Measurements from ENCODE around the gene PCCA. TPM values are rescaled to one million over a fixed set of nuclear protein-coding genes. Genes with fewer than 3 reads are reported as not detected.

PCCA gene
- polyA plus RNA-seq, 2 of the 4 experiments (the other 2 are of a cell fraction) = 13.2 to 13.7 TPM

DNA sequence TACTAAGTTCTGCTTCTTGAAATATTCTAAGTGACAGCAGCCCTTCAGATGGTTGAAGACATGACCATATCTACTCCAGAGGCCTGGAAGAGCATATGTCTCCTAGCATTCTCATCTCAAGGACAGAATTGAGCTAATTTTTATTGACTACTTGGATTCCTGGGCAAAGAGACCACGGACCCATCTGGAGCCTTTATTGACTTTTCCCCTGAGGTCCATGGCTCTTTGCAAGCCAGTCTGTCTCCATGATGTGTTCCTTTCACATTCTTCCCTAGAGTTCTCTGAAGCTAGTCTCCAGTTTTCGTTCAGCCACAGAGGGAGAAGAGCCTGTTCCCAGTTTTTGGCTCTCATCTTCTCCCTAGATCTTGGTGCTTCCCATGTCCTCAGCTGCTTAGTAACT is 202.7 kb downstream of the PCCA start (continued):
- TF ChIP-seq, protein P1, sequence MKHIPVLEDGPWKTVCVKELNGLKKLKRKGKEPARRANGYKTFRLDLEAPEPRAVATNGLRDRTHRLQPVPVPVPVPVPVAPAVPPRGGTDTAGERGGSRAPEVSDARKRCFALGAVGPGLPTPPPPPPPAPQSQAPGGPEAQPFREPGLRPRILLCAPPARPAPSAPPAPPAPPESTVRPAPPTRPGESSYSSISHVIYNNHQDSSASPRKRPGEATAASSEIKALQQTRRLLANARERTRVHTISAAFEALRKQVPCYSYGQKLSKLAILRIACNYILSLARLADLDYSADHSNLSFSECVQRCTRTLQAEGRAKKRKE (CRISPR knock-in tag; IDR thresholded peaks at IDR 0.05; ENCODE audit: low read depth) = no peak
- TF ChIP-seq RARB (CRISPR knock-in tag; IDR thresholded peaks at IDR 0.05) = no peak
- no peak for TF ChIP-seq RCOR1 (IDR thresholded peaks at IDR 0.05; ENCODE audit: low read depth, low read length)
- TF ChIP-seq BHLHE40 (IDR thresholded peaks at IDR 0.05; ENCODE audit: low read depth, low read length) = no peak
- no peak for TF ChIP-seq HOXA7 (CRISPR knock-in tag; IDR thresholded peaks at IDR 0.05)
- no peak for TF ChIP-seq E2F6 (IDR thresholded peaks at IDR 0.05; ENCODE audit: borderline replicate concordance, low read depth)

DNA sequence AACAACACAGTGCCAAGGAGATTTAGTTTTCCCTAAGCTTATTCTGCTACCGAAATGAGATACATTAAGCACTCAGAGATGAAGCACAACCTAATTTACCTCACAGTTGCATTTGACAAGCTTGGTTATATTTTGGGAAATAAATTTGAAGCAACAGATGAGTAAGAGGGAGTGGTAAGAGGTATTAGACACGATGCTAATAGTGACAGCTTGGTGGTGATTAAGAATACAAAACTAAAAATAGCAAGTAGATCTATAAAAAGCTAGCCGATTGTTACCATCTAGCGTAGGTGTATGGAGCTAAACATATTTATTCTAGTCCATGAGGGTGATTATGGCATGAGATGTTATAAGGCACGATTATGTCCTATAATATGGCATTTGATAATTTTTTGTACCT is 208.5 kb downstream of the PCCA start:
- ATAC-seq = no peak
- ChIA-PET POLR2A (no interaction called here), CTCF (no interaction called here)
- 70% methylated on average over 5 of the region's 5 CpGs for WGBS (ENCODE audit: missing lambda C conversion rate)
- FAIRE-seq = no peak
- TF ChIP-seq PHF8 (IDR thresholded peaks at IDR 0.05; ENCODE audit: borderline replicate concordance, low read depth) = no peak
- TF ChIP-seq EHF (CRISPR knock-in tag; IDR thresholded peaks at IDR 0.05) = no peak
- no peak for TF ChIP-seq SREBF2 (IDR thresholded peaks at IDR 0.05)
- no peak for TF ChIP-seq RAD21 (conservative IDR thresholded peaks at IDR 0.05 in 1 of 2, IDR thresholded peaks at IDR 0.05 in 1 of 2)
- TF ChIP-seq, protein P2, sequence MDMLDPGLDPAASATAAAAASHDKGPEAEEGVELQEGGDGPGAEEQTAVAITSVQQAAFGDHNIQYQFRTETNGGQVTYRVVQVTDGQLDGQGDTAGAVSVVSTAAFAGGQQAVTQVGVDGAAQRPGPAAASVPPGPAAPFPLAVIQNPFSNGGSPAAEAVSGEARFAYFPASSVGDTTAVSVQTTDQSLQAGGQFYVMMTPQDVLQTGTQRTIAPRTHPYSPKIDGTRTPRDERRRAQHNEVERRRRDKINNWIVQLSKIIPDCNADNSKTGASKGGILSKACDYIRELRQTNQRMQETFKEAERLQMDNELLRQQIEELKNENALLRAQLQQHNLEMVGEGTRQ (IDR thresholded peaks at IDR 0.05) = no peak
- no peak for TF ChIP-seq NR3C1 (IDR thresholded peaks at IDR 0.05)
- no peak for TF ChIP-seq FOXS1 (CRISPR knock-in tag; IDR thresholded peaks at IDR 0.05)
- no peak for TF ChIP-seq RFX5 (IDR thresholded peaks at IDR 0.05)
- no peak for TF ChIP-seq RCOR1 (IDR thresholded peaks at IDR 0.05; ENCODE audit: low read depth, low read length)
- TF ChIP-seq, protein P3, sequence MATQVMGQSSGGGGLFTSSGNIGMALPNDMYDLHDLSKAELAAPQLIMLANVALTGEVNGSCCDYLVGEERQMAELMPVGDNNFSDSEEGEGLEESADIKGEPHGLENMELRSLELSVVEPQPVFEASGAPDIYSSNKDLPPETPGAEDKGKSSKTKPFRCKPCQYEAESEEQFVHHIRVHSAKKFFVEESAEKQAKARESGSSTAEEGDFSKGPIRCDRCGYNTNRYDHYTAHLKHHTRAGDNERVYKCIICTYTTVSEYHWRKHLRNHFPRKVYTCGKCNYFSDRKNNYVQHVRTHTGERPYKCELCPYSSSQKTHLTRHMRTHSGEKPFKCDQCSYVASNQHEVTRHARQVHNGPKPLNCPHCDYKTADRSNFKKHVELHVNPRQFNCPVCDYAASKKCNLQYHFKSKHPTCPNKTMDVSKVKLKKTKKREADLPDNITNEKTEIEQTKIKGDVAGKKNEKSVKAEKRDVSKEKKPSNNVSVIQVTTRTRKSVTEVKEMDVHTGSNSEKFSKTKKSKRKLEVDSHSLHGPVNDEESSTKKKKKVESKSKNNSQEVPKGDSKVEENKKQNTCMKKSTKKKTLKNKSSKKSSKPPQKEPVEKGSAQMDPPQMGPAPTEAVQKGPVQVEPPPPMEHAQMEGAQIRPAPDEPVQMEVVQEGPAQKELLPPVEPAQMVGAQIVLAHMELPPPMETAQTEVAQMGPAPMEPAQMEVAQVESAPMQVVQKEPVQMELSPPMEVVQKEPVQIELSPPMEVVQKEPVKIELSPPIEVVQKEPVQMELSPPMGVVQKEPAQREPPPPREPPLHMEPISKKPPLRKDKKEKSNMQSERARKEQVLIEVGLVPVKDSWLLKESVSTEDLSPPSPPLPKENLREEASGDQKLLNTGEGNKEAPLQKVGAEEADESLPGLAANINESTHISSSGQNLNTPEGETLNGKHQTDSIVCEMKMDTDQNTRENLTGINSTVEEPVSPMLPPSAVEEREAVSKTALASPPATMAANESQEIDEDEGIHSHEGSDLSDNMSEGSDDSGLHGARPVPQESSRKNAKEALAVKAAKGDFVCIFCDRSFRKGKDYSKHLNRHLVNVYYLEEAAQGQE (IDR thresholded peaks at IDR 0.05) = no peak
- no peak for TF ChIP-seq FOSB (CRISPR knock-in tag; IDR thresholded peaks at IDR 0.05)
- Histone ChIP-seq H3K9me3 (no peaks in the 10 kb centered on the region), H3K4me2 (no peak overlapping the region), H3K4me1 (no peaks in the 10 kb centered on the region), H3K4me3 (no peak overlapping the region), H3K27ac (no peak overlapping the region)
- no peak for DNase-seq (ENCODE audit: low read depth in 1 of 2, low spot score in 1 of 2)

DNA sequence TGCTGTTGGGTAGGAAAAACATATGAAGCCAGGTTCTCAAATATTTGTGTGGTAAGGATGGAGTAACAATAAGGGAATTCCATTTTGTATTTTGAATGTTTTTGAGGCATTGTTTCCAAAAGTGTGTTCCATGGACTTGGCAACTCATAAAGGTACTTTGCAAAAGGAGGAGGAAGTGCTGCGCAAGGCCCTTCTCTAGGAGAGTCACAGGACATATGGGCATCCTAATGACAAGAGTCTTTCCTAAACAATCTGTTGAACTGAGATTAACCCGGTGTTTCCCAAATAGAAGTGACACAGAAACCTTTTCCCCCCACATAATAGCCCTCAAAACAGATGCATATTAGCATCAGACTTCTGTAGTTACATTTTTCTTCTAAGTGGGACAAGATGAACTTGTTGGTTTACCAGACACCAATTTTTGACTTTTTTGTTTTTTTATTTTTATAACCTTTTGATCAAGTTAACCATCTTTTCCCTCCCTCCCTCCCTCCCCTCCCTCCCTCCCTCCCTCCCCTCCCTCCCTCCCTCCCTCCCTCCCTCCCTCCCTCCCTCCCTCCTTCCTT is 209.3 kb downstream of the PCCA start:
- no peak overlapping the region for H3K27ac ChIP-seq
- H3K4me1 ChIP-seq = no peaks in the 10 kb centered on the region
- FAIRE-seq (no peak), ATAC-seq (no peak), DNase-seq (ENCODE audit: low read depth in 1 of 2, low spot score in 1 of 2) (no peak)
- WGBS (ENCODE audit: missing lambda C conversion rate) = 87% methylated on average over 2 of the region's 2 CpGs
- CTCF ChIA-PET = no interaction called here
- H3K4me2 ChIP-seq = no peak overlapping the region
- POLR2A ChIA-PET = no interaction called here
- H3K9me3 ChIP-seq = no peaks in the 10 kb centered on the region
- no peak overlapping the region for H3K4me3 ChIP-seq
- TF ChIP-seq SREBF2 (IDR thresholded peaks at IDR 0.05) (no peak), EP300 (IDR thresholded peaks at IDR 0.05) (no peak), KDM1A (IDR thresholded peaks at IDR 0.05; ENCODE audit: low read depth) (no peak), KDM5A (IDR thresholded peaks at IDR 0.05) (no peak), CEBPB (IDR thresholded peaks at IDR 0.05) (no peak), HDAC2 (IDR thresholded peaks at IDR 0.05) (no peak), BCL3 (IDR thresholded peaks at IDR 0.05) (no peak), JUNB (IDR thresholded peaks at IDR 0.05) (no peak), MYC (IDR thresholded peaks at IDR 0.05; ENCODE audit: borderline replicate concordance, low read length) (no peak)
- TF ChIP-seq, protein P4, sequence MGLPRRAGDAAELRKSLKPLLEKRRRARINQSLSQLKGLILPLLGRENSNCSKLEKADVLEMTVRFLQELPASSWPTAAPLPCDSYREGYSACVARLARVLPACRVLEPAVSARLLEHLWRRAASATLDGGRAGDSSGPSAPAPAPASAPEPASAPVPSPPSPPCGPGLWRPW (IDR thresholded peaks at IDR 0.05) = no peak
- TF ChIP-seq, protein P1 (CRISPR knock-in tag; IDR thresholded peaks at IDR 0.05; ENCODE audit: low read depth) = no peak
- TF ChIP-seq, protein P2 (IDR thresholded peaks at IDR 0.05) = no peak

All from A549 (cell line).